RWPE2 (cell line): ENCODE data around the gene ZKSCAN7.
"Not testable (repeated sequence)": the region's sequence is repeated elsewhere in the genome, so short reads cannot be mapped to it uniquely, and the experiment has no call there.

Experiments
- ATAC-seq: fragments of 200-7000 bp; cut with Tn5 transposase; 3 replicates; pipeline ENCODE4 v1.9.1; 2021; ENCODE audit warnings: low read depth
- DNase-seq: peaks from one replicate; pipeline ENCODE4 v3.0.0-alpha.2; 2020; ENCODE audit warnings: low spot score
- H3K27ac ChIP-seq: fragments of 450-650 bp; 2 replicates; pipeline ENCODE4 v1.5.1; 2017; ENCODE audit warnings: mild to moderate bottlenecking; ENCODE audit not compliant: poor library complexity, severe bottlenecking
- H3K27me3 ChIP-seq: fragments of 250-450 bp; sonication (Bioruptor Pico); 2 replicates; pipeline ENCODE4 v1.5.1; 2021; ENCODE audit warnings: mild to moderate bottlenecking, moderate library complexity; ENCODE audit not compliant: insufficient read depth, poor library complexity, severe bottlenecking
- H3K36me3 ChIP-seq: fragments of 250-450 bp; sonication (Bioruptor Pico); 2 replicates; pipeline ENCODE4 v1.5.1; 2020; ENCODE audit warnings: low read depth, mild to moderate bottlenecking, moderate library complexity
- H3K4me1 ChIP-seq: fragments of 250-450 bp; sonication (Bioruptor Pico); 2 replicates; pipeline ENCODE4 v1.5.1; 2021; ENCODE audit warnings: mild to moderate bottlenecking, moderate library complexity; ENCODE audit not compliant: insufficient read depth, poor library complexity, severe bottlenecking
- H3K4me3 ChIP-seq: fragments of 250-450 bp; sonication (Bioruptor Pico); 2 replicates; pipeline ENCODE4 v1.5.1; 2021; ENCODE audit warnings: mild to moderate bottlenecking, moderate library complexity; ENCODE audit not compliant: severe bottlenecking
- H3K9me3 ChIP-seq: fragments of 250-450 bp; sonication (Bioruptor Pico); 2 replicates; pipeline ENCODE4 v1.5.1; 2021; ENCODE audit warnings: mild to moderate bottlenecking, moderate library complexity; ENCODE audit not compliant: severe bottlenecking
- TF ChIP-seq, protein P1 (sequence below): fragments of 450-650 bp; IDR thresholded peaks from one replicate; pipeline ENCODE4 v1.5.1; 2017; ENCODE audit warnings: mild to moderate bottlenecking, moderate library complexity; ENCODE audit not compliant: poor library complexity, severe bottlenecking

ZKSCAN7 gene

DNA sequence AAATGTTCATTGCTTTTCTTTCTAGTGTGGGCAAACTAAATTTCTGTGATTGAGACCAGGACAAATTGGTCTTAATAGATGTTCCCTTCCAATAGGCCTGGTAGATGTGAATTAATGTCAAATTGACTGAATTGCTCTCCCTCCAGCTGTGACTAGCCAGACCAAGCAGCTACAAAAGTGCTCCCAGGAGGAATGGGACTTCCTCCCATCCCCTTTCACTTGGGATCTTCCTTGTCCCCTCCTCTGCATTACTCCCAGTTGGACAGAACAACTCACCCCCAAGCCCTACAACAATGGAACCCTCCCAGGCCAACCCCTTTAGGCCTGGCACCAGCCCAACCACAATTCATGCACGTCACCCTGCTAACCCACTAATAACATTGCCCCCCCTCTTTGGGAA is 19.6 kb upstream of the ZKSCAN7 start:
- no peak overlapping the region for H3K27ac ChIP-seq
- no peaks in the 10 kb centered on the region for H3K36me3 ChIP-seq
- TF ChIP-seq, protein P1, sequence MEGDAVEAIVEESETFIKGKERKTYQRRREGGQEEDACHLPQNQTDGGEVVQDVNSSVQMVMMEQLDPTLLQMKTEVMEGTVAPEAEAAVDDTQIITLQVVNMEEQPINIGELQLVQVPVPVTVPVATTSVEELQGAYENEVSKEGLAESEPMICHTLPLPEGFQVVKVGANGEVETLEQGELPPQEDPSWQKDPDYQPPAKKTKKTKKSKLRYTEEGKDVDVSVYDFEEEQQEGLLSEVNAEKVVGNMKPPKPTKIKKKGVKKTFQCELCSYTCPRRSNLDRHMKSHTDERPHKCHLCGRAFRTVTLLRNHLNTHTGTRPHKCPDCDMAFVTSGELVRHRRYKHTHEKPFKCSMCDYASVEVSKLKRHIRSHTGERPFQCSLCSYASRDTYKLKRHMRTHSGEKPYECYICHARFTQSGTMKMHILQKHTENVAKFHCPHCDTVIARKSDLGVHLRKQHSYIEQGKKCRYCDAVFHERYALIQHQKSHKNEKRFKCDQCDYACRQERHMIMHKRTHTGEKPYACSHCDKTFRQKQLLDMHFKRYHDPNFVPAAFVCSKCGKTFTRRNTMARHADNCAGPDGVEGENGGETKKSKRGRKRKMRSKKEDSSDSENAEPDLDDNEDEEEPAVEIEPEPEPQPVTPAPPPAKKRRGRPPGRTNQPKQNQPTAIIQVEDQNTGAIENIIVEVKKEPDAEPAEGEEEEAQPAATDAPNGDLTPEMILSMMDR = no peak
- no peak overlapping the region for H3K4me3 ChIP-seq
- no peak for DNase-seq
- no peak for ATAC-seq
- peaks cover 6% of the 10 kb centered on the region for H3K27me3 ChIP-seq
- no peaks in the 10 kb centered on the region for H3K4me1 ChIP-seq
- H3K9me3 ChIP-seq = no peaks in the 10 kb centered on the region

DNA sequence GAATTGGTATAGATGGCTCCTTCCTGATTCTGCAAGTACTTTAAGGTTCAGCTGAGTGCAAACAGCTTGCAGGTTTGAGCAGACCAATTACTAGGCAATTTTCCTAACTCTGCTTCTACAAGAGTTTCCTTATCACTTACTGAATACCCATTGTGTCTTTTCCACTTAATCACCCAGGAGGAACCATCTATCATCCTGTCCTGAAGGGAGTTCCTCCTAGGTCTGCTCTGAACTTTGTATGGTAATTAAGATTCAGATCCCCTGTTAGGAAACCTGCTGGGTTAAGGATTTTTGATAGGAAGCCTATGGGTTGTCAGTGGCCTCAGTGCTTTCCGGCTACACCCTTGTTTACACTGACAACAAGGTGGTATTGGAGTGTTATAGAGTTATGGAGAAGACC is 10.2 kb upstream of the ZKSCAN7 start:
- H3K27ac ChIP-seq, H3K36me3 ChIP-seq, H3K27me3 ChIP-seq, H3K4me1 ChIP-seq, H3K9me3 ChIP-seq, DNase-seq, H3K4me3 ChIP-seq, ATAC-seq: not testable (repeated sequence)

DNA sequence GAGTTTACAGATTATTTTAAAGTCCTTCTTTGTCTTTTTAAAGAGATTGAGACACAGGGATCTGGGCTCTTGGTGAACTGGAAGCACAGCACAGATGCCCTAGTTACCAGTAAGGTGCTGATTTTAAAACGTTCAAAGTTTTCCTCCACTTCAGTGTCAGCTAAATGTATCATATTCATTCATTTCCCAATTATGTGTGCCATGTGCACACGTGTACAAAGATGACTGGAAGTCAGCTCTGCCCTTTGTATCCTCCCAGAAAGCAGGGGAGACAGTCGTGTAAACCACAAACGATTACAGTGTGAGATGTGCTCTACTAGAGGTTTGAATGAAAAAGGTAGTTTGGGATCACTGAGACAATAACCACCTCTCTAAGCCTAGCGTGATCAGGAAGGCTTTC is 730 bp downstream of the ZKSCAN7 start:
- H3K27ac ChIP-seq = no peak overlapping the region

DNA sequence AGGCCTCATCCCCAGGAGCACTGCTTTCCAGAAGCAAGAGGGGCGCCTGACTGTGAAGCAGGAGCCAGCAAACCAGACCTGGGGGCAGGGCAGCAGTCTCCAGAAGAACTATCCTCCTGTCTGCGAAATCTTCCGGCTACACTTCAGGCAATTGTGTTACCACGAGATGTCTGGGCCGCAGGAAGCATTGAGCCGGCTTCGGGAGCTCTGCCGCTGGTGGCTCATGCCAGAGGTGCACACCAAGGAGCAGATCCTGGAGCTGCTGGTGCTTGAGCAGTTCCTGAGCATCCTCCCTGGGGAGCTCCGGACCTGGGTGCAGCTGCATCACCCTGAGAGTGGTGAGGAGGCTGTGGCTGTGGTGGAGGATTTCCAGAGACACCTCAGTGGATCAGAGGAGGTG is 2.1 kb downstream of the ZKSCAN7 start:
- H3K36me3 ChIP-seq = no peaks in the 10 kb centered on the region; the same call in 1 of the 2 replicates
- ATAC-seq = no peak
- no peaks in the 10 kb centered on the region for H3K4me1 ChIP-seq
- H3K9me3 ChIP-seq = no peaks in the 10 kb centered on the region
- no peaks in the 10 kb centered on the region for H3K27me3 ChIP-seq
- DNase-seq = no peak
- no peak overlapping the region for H3K4me3 ChIP-seq
- TF ChIP-seq, protein P1 = no peak
- H3K27ac ChIP-seq = no peak overlapping the region

More for the DNA sequence above, 730 bp downstream of the ZKSCAN7 start:
- no peaks in the 10 kb centered on the region; the same call in 1 of the 2 replicates for H3K36me3 ChIP-seq
- no peak for DNase-seq
- TF ChIP-seq, protein P1 = no peak
- no peaks in the 10 kb centered on the region for H3K4me1 ChIP-seq
- no peak for ATAC-seq
- no peaks in the 10 kb centered on the region for H3K27me3 ChIP-seq
- H3K9me3 ChIP-seq = no peaks in the 10 kb centered on the region
- peak overlapping the region; percentile 39 for H3K4me3 ChIP-seq

DNA sequence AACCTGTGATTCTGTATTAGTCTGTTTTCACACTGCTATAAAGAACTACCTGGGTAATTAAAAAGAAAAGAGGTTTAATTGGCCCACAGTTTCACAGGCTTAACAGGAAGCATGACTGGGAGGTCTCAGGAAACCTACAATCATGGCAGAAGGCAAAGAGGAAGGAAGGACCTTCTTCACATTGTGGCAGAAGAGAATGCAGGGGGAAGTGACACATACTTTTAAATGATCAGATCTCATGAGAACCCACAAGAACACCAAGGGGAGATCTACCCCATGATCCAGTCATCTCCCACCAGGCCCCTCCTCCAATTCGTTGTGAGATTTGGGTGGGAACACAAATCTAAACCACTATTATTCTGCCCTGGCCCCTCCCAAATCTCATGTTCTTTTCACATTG is 6.1 kb downstream of the ZKSCAN7 start:
- H3K36me3 ChIP-seq = no peaks in the 10 kb centered on the region; the same call in 1 of the 2 replicates
- TF ChIP-seq, protein P1 = no peak

More for the DNA sequence above, 6.1 kb downstream of the ZKSCAN7 start:
- Histone ChIP-seq H3K27ac (no peak overlapping the region), H3K9me3 (peaks cover 2% of the 10 kb centered on the region), H3K4me1 (no peaks in the 10 kb centered on the region), H3K27me3 (no peaks in the 10 kb centered on the region), H3K4me3 (no peak overlapping the region)
- no peak for DNase-seq
- ATAC-seq = no peak
